Astrocyte of the spinal cord (primary cell): Measurements from ENCODE around the gene SAA4.
"Not testable (repeated sequence)": the region's sequence is repeated elsewhere in the genome, so short reads cannot be mapped to it uniquely, and the experiment has no call there.

Experiments used
- DNase-seq: peaks from one replicate; pipeline ENCODE4 v3.0.0; 2011; ENCODE audit warnings: low read depth, low spot score
- H3K4me3 ChIP-seq: 2 replicates; pipeline ENCODE4 v1.5.1; 2011; ENCODE audit warnings: low read depth, mild to moderate bottlenecking, low read length, moderate library complexity
- in situ Hi-C: cut with HindIII; loops from 2 replicates; pipeline ENCODE4 v1.10.0; 2017; ENCODE audit warnings: low sequenced_read_pairs
- TF ChIP-seq, protein P1 (sequence below): IDR thresholded peaks from 2 replicates; pipeline ENCODE4 v1.5.1; 2012; ENCODE audit warnings: low read depth, mild to moderate bottlenecking, low read length, inconsistent platforms

Gene SAA4

DNA sequence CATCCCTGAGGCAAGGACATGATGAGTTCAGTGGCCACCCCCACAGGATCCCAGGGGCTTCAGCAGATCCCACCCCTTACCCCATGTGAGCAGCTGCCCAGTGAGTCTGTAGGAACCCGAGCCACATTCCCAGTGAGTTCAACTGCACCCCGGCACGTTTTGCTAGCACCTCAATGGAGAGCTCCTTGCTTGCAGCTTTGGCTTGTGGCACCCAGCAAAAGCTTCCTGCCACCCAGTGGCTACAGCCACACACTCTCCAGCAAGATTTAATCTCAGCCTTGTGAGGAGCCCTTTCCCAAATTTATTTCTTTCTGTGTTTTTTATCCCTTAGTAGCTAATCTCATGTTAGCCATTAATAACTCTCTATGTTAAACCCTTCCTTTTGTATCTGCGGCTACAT lies 33.5 kb upstream of the SAA4 start:
- in situ Hi-C loops = no loop called here
- TF ChIP-seq, protein P1, sequence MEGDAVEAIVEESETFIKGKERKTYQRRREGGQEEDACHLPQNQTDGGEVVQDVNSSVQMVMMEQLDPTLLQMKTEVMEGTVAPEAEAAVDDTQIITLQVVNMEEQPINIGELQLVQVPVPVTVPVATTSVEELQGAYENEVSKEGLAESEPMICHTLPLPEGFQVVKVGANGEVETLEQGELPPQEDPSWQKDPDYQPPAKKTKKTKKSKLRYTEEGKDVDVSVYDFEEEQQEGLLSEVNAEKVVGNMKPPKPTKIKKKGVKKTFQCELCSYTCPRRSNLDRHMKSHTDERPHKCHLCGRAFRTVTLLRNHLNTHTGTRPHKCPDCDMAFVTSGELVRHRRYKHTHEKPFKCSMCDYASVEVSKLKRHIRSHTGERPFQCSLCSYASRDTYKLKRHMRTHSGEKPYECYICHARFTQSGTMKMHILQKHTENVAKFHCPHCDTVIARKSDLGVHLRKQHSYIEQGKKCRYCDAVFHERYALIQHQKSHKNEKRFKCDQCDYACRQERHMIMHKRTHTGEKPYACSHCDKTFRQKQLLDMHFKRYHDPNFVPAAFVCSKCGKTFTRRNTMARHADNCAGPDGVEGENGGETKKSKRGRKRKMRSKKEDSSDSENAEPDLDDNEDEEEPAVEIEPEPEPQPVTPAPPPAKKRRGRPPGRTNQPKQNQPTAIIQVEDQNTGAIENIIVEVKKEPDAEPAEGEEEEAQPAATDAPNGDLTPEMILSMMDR = no peak
- DNase-seq = no peak
- no peak overlapping the region for H3K4me3 ChIP-seq

DNA sequence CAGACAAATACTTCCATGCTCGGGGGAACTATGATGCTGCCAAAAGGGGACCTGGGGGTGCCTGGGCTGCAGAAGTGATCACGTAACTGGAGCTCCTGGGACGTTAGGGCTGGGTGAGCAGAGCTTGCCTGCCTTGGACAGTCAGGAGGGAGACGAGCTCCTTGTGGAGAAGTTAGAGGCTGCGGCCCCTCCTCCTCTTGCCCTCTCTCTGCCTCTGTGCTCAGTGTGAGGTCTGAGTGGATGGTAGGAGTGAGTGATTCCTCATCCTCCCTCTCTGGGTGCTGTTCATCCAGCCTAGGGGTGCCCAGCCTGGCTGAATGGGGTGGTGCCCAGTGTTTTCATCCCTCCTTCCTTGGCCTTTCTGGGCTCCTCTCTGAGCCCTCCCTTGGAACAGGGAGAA lies 32.6 kb upstream of the SAA4 start:
- H3K4me3 ChIP-seq, in situ Hi-C loops, DNase-seq: not testable (repeated sequence)

DNA sequence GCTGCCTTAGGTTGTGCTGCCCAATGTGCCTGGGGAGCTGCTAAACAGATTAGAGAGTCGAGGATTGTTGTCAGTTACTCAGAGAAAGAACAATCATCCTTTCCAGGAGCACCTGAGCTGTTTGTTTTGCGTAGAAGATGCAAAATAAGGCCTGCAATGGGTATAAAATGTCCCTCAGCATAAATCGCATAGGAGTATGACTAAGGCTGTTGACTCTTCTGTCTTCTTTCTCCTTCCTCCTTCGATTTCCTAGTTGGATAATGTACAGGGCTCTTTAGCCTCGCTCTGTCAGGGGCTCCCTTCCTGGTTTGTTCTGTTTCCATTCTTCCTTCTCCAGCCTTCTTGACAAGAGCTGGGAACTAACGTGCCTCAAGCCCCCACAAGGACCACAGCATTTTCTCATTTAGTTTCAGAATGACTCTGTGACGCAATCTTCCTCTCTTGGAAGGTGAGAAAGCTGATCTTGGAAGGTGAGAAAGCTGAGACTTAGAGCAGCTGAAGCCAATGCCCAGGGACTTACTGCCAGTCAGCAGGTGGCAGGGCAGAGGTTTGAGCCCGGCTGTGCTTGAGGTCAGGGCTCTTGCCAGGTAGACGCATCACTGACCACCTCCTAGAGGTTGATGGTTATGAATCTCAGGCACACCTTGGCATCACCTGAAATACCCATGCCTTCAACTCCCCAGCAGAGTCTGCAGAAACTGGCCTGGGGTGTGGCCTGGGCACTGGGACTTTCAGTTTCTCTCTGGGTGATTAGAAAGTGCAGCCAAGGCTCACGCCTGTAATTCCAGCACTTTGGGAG lies 30.9 kb upstream of the SAA4 start:
- in situ Hi-C loops, DNase-seq, H3K4me3 ChIP-seq: not testable (repeated sequence)

DNA sequence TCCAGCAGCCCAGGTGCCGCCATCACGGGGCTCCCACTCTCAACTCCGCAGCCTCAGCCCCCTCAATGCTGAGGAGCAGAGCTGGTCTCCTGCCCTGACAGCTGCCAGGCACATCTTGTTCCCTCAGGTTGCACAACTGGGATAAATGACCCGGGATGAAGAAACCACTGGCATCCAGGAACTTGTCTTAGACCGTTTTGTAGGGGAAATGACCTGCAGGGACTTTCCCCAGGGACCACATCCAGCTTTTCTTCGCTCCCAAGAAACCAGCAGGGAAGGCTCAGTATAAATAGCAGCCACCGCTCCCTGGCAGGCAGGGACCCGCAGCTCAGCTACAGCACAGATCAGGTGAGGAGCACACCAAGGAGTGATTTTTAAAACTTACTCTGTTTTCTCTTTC lies 29.3 kb upstream of the SAA4 start, which contains the start of gene SAA1:
TSS of gene SAA1 (plus strand) at position 316 of the 400 bp plus-strand sequence. CDS start 624 bp downstream, outside the sequence.
- in situ Hi-C loops = no loop called here
- H3K4me3 ChIP-seq = no peak within 1 kb of the TSS
- DNase-seq = no peak
- TF ChIP-seq, protein P1 = no peak

DNA sequence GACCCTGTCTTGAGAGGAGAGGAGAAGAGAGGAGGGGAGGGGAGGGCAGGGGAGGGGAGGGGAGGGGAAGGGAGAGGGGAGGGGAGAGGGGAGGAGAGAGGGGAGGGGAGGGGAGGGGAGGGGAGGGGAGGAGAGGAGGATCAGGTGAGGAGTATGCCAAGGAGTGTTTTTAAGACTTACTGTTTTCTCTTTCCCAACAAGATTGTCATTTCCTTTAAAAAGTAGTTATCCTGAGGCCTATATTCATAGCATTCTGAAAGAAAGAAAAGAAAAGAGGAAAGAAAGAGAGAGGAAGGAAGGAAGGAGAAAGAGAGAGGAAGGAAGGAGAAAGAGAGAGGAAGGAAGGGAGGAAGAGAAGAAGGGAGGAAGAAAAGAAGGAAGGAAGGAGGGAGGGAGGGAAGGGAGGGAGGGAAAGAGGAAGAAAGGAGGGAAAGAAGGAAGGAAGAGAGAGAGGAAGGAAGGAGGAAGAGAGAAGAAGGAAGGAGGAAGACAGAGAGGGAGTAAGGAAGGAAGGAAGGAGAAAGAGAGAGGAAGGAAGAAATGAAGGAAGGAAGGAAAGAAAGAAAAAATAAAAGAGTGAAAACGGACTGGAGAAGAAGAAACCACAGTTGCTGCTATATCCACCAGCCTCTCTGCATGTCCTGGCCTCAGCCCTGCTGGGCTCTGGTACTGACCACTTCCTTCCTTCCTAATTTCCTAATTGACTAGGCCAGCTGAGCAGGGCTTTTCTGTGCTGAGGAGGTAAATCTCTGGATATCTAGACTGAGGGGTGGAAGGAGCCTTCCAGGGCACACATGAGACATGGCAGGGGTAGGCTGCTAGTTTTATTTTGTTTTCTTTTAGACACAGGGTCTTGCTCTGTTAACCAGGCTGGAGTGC lies 28.3 kb upstream of the SAA4 start:
- no peak for DNase-seq
- TF ChIP-seq, protein P1 = no peak
- H3K4me3 ChIP-seq = no peak overlapping the region
- in situ Hi-C loops = no loop called here

DNA sequence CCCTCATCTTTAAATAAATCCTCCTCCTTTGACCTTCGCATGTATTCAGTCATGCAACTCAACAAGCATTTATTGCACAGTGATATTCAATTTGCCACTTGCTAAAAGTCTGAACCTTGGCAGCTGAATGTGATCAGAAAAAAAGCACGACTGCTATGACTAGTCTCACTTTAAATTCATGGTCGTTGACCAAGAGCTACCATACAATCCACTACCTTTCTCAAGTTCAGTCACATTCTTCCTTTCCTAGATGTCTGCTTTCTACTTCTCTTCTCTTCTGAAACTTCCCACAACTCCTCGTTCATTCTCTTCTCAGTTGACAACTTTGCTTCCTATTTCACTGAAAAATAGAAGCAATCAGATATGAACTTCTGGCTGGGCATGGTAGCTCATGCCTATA lies 27.4 kb upstream of the SAA4 start:
- TF ChIP-seq, protein P1 = no peak

DNA sequence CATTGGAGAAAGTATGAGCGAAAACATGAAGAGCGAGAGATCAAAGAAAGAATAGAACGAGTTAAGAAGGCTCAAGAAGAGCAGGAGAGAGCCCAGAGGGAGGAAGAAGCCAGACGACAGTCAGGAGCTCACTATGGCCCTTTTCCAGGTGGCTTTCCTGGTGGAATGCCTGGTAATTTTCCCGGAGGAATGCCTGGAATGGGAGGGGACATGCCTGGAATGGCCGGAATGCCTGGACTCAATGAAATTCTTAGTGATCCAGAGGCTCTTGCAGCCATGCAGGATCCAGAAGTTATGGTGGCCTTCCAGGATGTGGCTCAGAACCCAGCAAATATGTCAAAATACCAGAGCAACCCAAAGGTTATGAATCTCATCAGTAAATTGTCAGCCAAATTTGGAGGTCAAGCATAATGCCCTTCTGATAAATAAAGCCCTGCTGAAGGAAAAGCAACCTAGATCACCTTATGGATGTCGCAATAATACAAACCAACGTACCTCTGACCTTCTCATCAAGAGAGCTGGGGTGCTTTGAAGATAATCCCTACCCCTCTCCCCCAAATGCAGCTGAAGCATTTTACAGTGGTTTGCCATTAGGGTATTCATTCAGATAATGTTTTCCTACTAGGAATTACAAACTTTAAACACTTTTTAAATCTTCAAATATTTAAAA lies 26.2 kb upstream of the SAA4 start:
- H3K4me3 ChIP-seq, DNase-seq, in situ Hi-C loops: not testable (repeated sequence)

More for the DNA sequence above, 27.4 kb upstream of the SAA4 start:
- H3K4me3 ChIP-seq = no peak overlapping the region
- in situ Hi-C loops = no loop called here
- no peak for DNase-seq
